ENCODE measurements around the gene PHTF1. TPM values are rescaled to one million over a fixed set of nuclear protein-coding genes. Genes with fewer than 3 reads are reported as not detected.

The PHTF1 gene
- total and polyA plus RNA-seq, 8 donors, result 20.0 to 36.1 (median 22.9) TPM

- TF ChIP-seq CTCF (IDR thresholded peaks at IDR 0.05), result no peak
- Histone ChIP-seq H3K36me3 (peaks cover 0 to 45% of the 10 kb centered on the region in 2 donors), H3K4me1 (peaks cover 0 to 12% of the 10 kb centered on the region in 2 donors), H3K4me3 (no peak overlapping the region), H3K27ac (peak overlapping the region in 1 of 2 donors; percentile 0), H3K27me3 (no peaks in the 10 kb centered on the region), H3K9me3 (no peaks in the 10 kb centered on the region)
- ATAC-seq (no peak), DNase-seq (no peak)
- intact Hi-C loops (cut with DNase I), result no loop called here
Observed at GRCh38 chr1:113768916-113769600, 9.8 kb upstream of the PHTF1 start.

- no peak overlapping the region for H3K27ac ChIP-seq
- peaks cover 0 to 33% of the 10 kb centered on the region in 2 donors for H3K36me3 ChIP-seq
- DNase-seq (no peak), ATAC-seq (no peak)
- intact Hi-C loops (cut with DNase I), result no loop called here
- no peaks in the 10 kb centered on the region for H3K9me3 ChIP-seq
- peaks cover 0 to 12% of the 10 kb centered on the region in 2 donors for H3K4me1 ChIP-seq
- TF ChIP-seq CTCF (IDR thresholded peaks at IDR 0.05), result no peak
- no peaks in the 10 kb centered on the region for H3K27me3 ChIP-seq
- no peak overlapping the region for H3K4me3 ChIP-seq
Observed at GRCh38 chr1:113765306-113766230, 6.3 kb upstream of the PHTF1 start.

GRCh38 chr1:113763661-113764060, 4.4 kb upstream of the PHTF1 start:
- DNase-seq, result no peak
- no peak for ATAC-seq
- H3K4me1 ChIP-seq, result peaks cover 0 to 10% of the 10 kb centered on the region in 2 donors
- intact Hi-C loops (cut with DNase I), result no loop called here
- no peak overlapping the region for H3K27ac ChIP-seq
- no peaks in the 10 kb centered on the region for H3K27me3 ChIP-seq
- no peak overlapping the region for H3K4me3 ChIP-seq
- no peak for TF ChIP-seq CTCF (IDR thresholded peaks at IDR 0.05)
- H3K9me3 ChIP-seq, result no peaks in the 10 kb centered on the region
- peaks cover 0 to 33% of the 10 kb centered on the region in 2 donors for H3K36me3 ChIP-seq

- no peak for ATAC-seq
- H3K27ac ChIP-seq, result no peak overlapping the region
- peaks cover 0 to 21% of the 10 kb centered on the region in 2 donors for H3K36me3 ChIP-seq
- no peaks in the 10 kb centered on the region for H3K27me3 ChIP-seq
- no peaks in the 10 kb centered on the region for H3K9me3 ChIP-seq
- no peak overlapping the region for H3K4me3 ChIP-seq
- intact Hi-C loops (cut with DNase I), result no loop called here
- no peak for TF ChIP-seq CTCF (IDR thresholded peaks at IDR 0.05)
- no peak for DNase-seq
- H3K4me1 ChIP-seq, result peaks cover 8 to 20% of the 10 kb centered on the region in 2 donors
Observed at GRCh38 chr1:113761937-113762336, 2.7 kb upstream of the PHTF1 start.
